ENCODE results near the gene CCDC110. TPM values are rescaled to one million over a fixed set of nuclear protein-coding genes. Genes with fewer than 3 reads are reported as not detected.

The CCDC110 gene
- total and polyA plus RNA-seq, 2 of the 13 experiments (the other 11 are each of a cell fraction or from before 2014, with no cell fraction given): not detected

DNA sequence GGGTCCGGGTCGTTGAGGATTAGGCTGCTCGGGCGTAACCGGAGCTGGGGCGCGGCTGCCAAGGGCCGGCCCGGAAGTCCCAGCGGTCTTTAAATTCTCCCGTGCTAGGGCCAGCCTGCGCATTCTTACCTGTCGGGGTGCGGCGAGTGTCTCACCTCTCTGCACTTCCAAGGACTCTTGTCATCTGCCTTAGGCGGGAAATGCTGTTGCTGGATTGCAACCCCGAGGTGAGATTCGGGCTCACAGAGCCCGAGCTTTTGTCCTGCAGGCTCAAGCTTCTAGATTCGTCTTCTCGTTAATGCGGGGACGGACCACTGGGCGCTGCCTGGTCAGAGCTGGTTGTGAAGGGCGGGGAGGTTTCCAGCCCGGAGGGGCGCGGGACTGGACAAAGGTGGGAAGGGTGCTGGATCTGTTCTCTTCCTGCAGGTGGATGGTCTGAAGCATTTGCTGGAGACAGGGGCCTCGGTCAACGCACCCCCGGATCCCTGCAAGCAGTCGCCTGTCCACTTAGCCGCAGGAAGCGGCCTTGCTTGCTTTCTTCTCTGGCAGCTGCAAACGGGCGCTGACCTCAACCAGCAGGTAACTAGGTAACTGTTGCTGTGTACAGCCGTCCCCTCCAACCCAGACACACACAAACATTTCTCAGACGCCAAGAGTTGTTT, 74.7 kb downstream of the CCDC110 start, which contains the start of gene ANKRD37 (continued):
- TF ChIP-seq POLR2A (IDR thresholded peaks at IDR 0.05; ENCODE audit: insufficient read depth in 1 of 2, low read depth in 2 of 2, low read length in 2 of 2) (peak; percentile 91 to 97), ZNF562 (CRISPR knock-in tag; IDR thresholded peaks at IDR 0.05; ENCODE audit: borderline replicate concordance) (no peak), ETV5 (CRISPR knock-in tag; IDR thresholded peaks at IDR 0.05; ENCODE audit: borderline replicate concordance) (peak; percentile 70), ZNF335 (CRISPR knock-in tag; IDR thresholded peaks at IDR 0.05) (peak; percentile 54; the same call in 1 of the 2 replicates), RNF2 (conservative IDR thresholded peaks at IDR 0.05; ENCODE audit: low read depth) (no peak), ZNF446 (CRISPR knock-in tag; IDR thresholded peaks at IDR 0.05) (peak; percentile 71; the same call in 1 of the 2 replicates), ZNF234 (CRISPR knock-in tag; conservative IDR thresholded peaks at IDR 0.05) (no peak), GATAD2A (CRISPR knock-in tag; IDR thresholded peaks at IDR 0.05) (0 out of 2 replicates have a peak, but pooled peaks have one; percentile 4), ZNF564 (CRISPR knock-in tag; IDR thresholded peaks at IDR 0.05) (0 out of 2 replicates have a peak, but pooled peaks have one; percentile 29), MXI1 (IDR thresholded peaks at IDR 0.05; ENCODE audit: borderline replicate concordance, low read depth, low read length) (0 out of 3 replicates have a peak, but pooled peaks have one; percentile 15), ZNF619 (CRISPR knock-in tag; IDR thresholded peaks at IDR 0.05) (peak; percentile 43; the same call in 1 of the 2 replicates), ELF1 (CRISPR knock-in tag; IDR thresholded peaks at IDR 0.05) (peak; percentile 69), ZNF33A (CRISPR knock-in tag; IDR thresholded peaks at IDR 0.05; ENCODE audit: borderline replicate concordance) (peak; percentile 84; the same call in 1 of the 2 replicates), ZNF672 (CRISPR knock-in tag; IDR thresholded peaks at IDR 0.05) (0 out of 2 replicates have a peak, but pooled peaks have one; percentile 7), DNMT3B (CRISPR knock-in tag; conservative IDR thresholded peaks at IDR 0.05) (no peak), NAIF1 (CRISPR knock-in tag; IDR thresholded peaks at IDR 0.05; ENCODE audit: borderline replicate concordance) (peak; percentile 16; the same call in 1 of the 2 replicates)
- TF ChIP-seq, protein P1, sequence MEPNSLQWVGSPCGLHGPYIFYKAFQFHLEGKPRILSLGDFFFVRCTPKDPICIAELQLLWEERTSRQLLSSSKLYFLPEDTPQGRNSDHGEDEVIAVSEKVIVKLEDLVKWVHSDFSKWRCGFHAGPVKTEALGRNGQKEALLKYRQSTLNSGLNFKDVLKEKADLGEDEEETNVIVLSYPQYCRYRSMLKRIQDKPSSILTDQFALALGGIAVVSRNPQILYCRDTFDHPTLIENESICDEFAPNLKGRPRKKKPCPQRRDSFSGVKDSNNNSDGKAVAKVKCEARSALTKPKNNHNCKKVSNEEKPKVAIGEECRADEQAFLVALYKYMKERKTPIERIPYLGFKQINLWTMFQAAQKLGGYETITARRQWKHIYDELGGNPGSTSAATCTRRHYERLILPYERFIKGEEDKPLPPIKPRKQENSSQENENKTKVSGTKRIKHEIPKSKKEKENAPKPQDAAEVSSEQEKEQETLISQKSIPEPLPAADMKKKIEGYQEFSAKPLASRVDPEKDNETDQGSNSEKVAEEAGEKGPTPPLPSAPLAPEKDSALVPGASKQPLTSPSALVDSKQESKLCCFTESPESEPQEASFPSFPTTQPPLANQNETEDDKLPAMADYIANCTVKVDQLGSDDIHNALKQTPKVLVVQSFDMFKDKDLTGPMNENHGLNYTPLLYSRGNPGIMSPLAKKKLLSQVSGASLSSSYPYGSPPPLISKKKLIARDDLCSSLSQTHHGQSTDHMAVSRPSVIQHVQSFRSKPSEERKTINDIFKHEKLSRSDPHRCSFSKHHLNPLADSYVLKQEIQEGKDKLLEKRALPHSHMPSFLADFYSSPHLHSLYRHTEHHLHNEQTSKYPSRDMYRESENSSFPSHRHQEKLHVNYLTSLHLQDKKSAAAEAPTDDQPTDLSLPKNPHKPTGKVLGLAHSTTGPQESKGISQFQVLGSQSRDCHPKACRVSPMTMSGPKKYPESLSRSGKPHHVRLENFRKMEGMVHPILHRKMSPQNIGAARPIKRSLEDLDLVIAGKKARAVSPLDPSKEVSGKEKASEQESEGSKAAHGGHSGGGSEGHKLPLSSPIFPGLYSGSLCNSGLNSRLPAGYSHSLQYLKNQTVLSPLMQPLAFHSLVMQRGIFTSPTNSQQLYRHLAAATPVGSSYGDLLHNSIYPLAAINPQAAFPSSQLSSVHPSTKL (CRISPR knock-in tag; IDR thresholded peaks at IDR 0.05): peak; percentile 2
- TF ChIP-seq, protein P2, sequence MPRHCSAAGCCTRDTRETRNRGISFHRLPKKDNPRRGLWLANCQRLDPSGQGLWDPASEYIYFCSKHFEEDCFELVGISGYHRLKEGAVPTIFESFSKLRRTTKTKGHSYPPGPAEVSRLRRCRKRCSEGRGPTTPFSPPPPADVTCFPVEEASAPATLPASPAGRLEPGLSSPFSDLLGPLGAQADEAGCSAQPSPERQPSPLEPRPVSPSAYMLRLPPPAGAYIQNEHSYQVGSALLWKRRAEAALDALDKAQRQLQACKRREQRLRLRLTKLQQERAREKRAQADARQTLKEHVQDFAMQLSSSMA (CRISPR knock-in tag; IDR thresholded peaks at IDR 0.05): peak; percentile 66
- TF ChIP-seq, protein P3, sequence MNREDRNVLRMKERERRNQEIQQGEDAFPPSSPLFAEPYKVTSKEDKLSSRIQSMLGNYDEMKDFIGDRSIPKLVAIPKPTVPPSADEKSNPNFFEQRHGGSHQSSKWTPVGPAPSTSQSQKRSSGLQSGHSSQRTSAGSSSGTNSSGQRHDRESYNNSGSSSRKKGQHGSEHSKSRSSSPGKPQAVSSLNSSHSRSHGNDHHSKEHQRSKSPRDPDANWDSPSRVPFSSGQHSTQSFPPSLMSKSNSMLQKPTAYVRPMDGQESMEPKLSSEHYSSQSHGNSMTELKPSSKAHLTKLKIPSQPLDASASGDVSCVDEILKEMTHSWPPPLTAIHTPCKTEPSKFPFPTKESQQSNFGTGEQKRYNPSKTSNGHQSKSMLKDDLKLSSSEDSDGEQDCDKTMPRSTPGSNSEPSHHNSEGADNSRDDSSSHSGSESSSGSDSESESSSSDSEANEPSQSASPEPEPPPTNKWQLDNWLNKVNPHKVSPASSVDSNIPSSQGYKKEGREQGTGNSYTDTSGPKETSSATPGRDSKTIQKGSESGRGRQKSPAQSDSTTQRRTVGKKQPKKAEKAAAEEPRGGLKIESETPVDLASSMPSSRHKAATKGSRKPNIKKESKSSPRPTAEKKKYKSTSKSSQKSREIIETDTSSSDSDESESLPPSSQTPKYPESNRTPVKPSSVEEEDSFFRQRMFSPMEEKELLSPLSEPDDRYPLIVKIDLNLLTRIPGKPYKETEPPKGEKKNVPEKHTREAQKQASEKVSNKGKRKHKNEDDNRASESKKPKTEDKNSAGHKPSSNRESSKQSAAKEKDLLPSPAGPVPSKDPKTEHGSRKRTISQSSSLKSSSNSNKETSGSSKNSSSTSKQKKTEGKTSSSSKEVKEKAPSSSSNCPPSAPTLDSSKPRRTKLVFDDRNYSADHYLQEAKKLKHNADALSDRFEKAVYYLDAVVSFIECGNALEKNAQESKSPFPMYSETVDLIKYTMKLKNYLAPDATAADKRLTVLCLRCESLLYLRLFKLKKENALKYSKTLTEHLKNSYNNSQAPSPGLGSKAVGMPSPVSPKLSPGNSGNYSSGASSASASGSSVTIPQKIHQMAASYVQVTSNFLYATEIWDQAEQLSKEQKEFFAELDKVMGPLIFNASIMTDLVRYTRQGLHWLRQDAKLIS (CRISPR knock-in tag; IDR thresholded peaks at IDR 0.05): 0 out of 2 replicates have a peak, but pooled peaks have one; percentile 31
- TF ChIP-seq, protein P4, sequence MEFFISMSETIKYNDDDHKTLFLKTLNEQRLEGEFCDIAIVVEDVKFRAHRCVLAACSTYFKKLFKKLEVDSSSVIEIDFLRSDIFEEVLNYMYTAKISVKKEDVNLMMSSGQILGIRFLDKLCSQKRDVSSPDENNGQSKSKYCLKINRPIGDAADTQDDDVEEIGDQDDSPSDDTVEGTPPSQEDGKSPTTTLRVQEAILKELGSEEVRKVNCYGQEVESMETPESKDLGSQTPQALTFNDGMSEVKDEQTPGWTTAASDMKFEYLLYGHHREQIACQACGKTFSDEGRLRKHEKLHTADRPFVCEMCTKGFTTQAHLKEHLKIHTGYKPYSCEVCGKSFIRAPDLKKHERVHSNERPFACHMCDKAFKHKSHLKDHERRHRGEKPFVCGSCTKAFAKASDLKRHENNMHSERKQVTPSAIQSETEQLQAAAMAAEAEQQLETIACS (CRISPR knock-in tag; IDR thresholded peaks at IDR 0.05): no peak
